ENCODE measurements around the gene POR. TPM values are rescaled to one million over a fixed set of nuclear protein-coding genes. Genes with fewer than 3 reads are reported as not detected.

The POR gene
- 61.2 and 90.9 TPM in 2 replicates for polyA plus RNA-seq
- polyA minus RNA-seq: 78.3 and 103 TPM in 2 replicates

- Histone ChIP-seq H3K27ac (ENCODE audit: low read length) (peak within 1 kb of the TSS; percentile 81), H3K36me3 (ENCODE audit: insufficient read depth, low read length) (no peaks in the 10 kb centered on the region), H3K4me3 (ENCODE audit: low read length) (peak within 1 kb of the TSS; percentile 80), H3K9me2 (ENCODE audit: insufficient read depth, low read length) (no peaks in the 10 kb centered on the region), H3K4me2 (ENCODE audit: low read length) (peak within 1 kb of the TSS; percentile 68), H3K9me3 (ENCODE audit: low read length) (no peaks in the 10 kb centered on the region), H2AFZ (ENCODE audit: low read depth, low read length) (peak within 1 kb of the TSS; percentile 99), H3K27me3 (ENCODE audit: insufficient read depth, low read depth, low read length) (no peaks in the 10 kb centered on the region), H3F3A (ENCODE audit: insufficient read depth, low read length, poor library complexity, severe bottlenecking) (no peaks in the 10 kb centered on the region), H3K79me2 (replicated peaks; ENCODE audit: insufficient read depth, low read length) (peaks cover 42% of the 10 kb centered on the region), H4K20me1 (ENCODE audit: insufficient read depth) (no peaks in the 10 kb centered on the region), H3K9ac (ENCODE audit: low read length) (peak within 1 kb of the TSS; percentile 84)
- TF ChIP-seq POLR2AphosphoS5 (IDR thresholded peaks at IDR 0.05): peak; percentile 95
- no peak for TF ChIP-seq CTCF (IDR thresholded peaks at IDR 0.05; ENCODE audit: poor library complexity, severe bottlenecking)
- peak; percentile 59 for TF ChIP-seq SMC3 (conservative IDR thresholded peaks at IDR 0.05; ENCODE audit: poor library complexity)
- TF ChIP-seq EP300 (conservative IDR thresholded peaks at IDR 0.05; ENCODE audit: poor library complexity, severe bottlenecking): no peak
- TF ChIP-seq EZH2 (IDR thresholded peaks at IDR 0.05; ENCODE audit: borderline replicate concordance, insufficient read depth, low read length, poor library complexity, severe bottlenecking): no peak
- peak; percentile 89 for TF ChIP-seq REST (IDR thresholded peaks at IDR 0.05; ENCODE audit: borderline replicate concordance)
- TF ChIP-seq TAF1 (IDR thresholded peaks at IDR 0.05; ENCODE audit: low read depth): peak; percentile 85
- peak; percentile 85 for TF ChIP-seq MXI1 (conservative IDR thresholded peaks at IDR 0.05; ENCODE audit: poor library complexity, severe bottlenecking)
- peak; percentile 43 for TF ChIP-seq RAD21 (conservative IDR thresholded peaks at IDR 0.05)
These were observed at the start of gene POR for GRCh38 chr7:75914655-75915415. POR (plus strand) TSS chr7:75915155; CDS start chr7:75954002, 38,847 bp downstream.

- no peak overlapping the region for H3K9ac ChIP-seq (ENCODE audit: low read length)
- no peak overlapping the region for H2AFZ ChIP-seq (ENCODE audit: low read depth, low read length)
- no peak overlapping the region for H3K27ac ChIP-seq (ENCODE audit: low read length)
- H3F3A ChIP-seq (ENCODE audit: insufficient read depth, low read length, poor library complexity, severe bottlenecking): no peaks in the 10 kb centered on the region
- H3K36me3 ChIP-seq (ENCODE audit: insufficient read depth, low read length): no peaks in the 10 kb centered on the region
- no peaks in the 10 kb centered on the region for H3K9me2 ChIP-seq (ENCODE audit: insufficient read depth, low read length)
- H3K4me2 ChIP-seq (ENCODE audit: low read length): no peak overlapping the region
- H3K9me3 ChIP-seq (ENCODE audit: low read length): no peaks in the 10 kb centered on the region
- H4K20me1 ChIP-seq (ENCODE audit: insufficient read depth): no peaks in the 10 kb centered on the region
- H3K27me3 ChIP-seq (ENCODE audit: insufficient read depth, low read depth, low read length): no peaks in the 10 kb centered on the region
- TF ChIP-seq MXI1 (conservative IDR thresholded peaks at IDR 0.05; ENCODE audit: poor library complexity, severe bottlenecking) (no peak), CTCF (IDR thresholded peaks at IDR 0.05; ENCODE audit: poor library complexity, severe bottlenecking) (no peak), TAF1 (IDR thresholded peaks at IDR 0.05; ENCODE audit: low read depth) (no peak), EZH2 (IDR thresholded peaks at IDR 0.05; ENCODE audit: borderline replicate concordance, insufficient read depth, low read length, poor library complexity, severe bottlenecking) (no peak), SMC3 (conservative IDR thresholded peaks at IDR 0.05; ENCODE audit: poor library complexity) (no peak)
- H3K79me2 ChIP-seq (replicated peaks; ENCODE audit: insufficient read depth, low read length): no peaks in the 10 kb centered on the region
- no peak overlapping the region for H3K4me3 ChIP-seq (ENCODE audit: low read length)
These were observed 48.9 kb upstream of the POR start for GRCh38 chr7:75866114-75866488.

All from neural cell (in vitro differentiated cells).